Mesothelial cell of epicardium (in vitro differentiated cells): Measurements from ENCODE around the gene DNAAF3. TPM values are rescaled to one million over a fixed set of nuclear protein-coding genes. Genes with fewer than 3 reads are reported as not detected.
"Not testable (repeated sequence)": the region's sequence is repeated elsewhere in the genome, so short reads cannot be mapped to it uniquely, and the experiment has no call there.

Source experiments
- DNase-seq, 2 experiments: peaks; one replicate each; pipeline ENCODE4 v3.0.0; 2021; ENCODE audit warnings: low spot score in 2 of 2; ENCODE audit not compliant: unreplicated experiment in 2 of 2
- H3K27ac Mint-ChIP-seq: 2 replicates; pipeline ENCODE4 v1.8.0; 2021; ENCODE audit warnings: mixed read lengths
- H3K27me3 Mint-ChIP-seq: 2 replicates; pipeline ENCODE4 v1.8.0; 2021; ENCODE audit warnings: low read depth, mixed read lengths
- H3K36me3 Mint-ChIP-seq: 2 replicates; pipeline ENCODE4 v1.8.0; 2021; ENCODE audit warnings: mixed read lengths
- H3K4me1 Mint-ChIP-seq: 2 replicates; pipeline ENCODE4 v1.8.0; 2021; ENCODE audit warnings: mixed read lengths
- H3K4me3 Mint-ChIP-seq: 2 replicates; pipeline ENCODE4 v1.8.0; 2021; ENCODE audit warnings: mild to moderate bottlenecking, moderate library complexity, mixed read lengths
- H3K9me3 Mint-ChIP-seq: 2 replicates; pipeline ENCODE4 v1.8.0; 2021; ENCODE audit warnings: mixed read lengths
- total RNA-seq: library from RNA; stranded (reverse); gene quantifications from 3 replicates; pipeline ENCODE4 v1.2.1, GENCODE V29; 2021
- TF ChIP-seq, protein P1 (sequence below): fragments of 200-600 bp; sonication (generic); IDR thresholded peaks from one replicate; pipeline ENCODE4 v1.5.0; 2021; ENCODE audit warnings: antibody characterized with exemption; ENCODE audit not compliant: unreplicated experiment

Gene DNAAF3
- total RNA-seq, 1 donor from 2014 or later: 4.4 TPM

GRCh38 chr19:55158423-55158822 is 8.0 kb downstream of the DNAAF3 start:
- Mint-ChIP-seq H3K27me3 (peaks cover 72% of the 10 kb centered on the region), H3K36me3 (no peaks in the 10 kb centered on the region), H3K27ac (no peak overlapping the region), H3K4me1 (peaks cover 15% of the 10 kb centered on the region), H3K9me3 (no peaks in the 10 kb centered on the region), H3K4me3 (no peak overlapping the region)
- no peak for DNase-seq
- TF ChIP-seq, protein P1, sequence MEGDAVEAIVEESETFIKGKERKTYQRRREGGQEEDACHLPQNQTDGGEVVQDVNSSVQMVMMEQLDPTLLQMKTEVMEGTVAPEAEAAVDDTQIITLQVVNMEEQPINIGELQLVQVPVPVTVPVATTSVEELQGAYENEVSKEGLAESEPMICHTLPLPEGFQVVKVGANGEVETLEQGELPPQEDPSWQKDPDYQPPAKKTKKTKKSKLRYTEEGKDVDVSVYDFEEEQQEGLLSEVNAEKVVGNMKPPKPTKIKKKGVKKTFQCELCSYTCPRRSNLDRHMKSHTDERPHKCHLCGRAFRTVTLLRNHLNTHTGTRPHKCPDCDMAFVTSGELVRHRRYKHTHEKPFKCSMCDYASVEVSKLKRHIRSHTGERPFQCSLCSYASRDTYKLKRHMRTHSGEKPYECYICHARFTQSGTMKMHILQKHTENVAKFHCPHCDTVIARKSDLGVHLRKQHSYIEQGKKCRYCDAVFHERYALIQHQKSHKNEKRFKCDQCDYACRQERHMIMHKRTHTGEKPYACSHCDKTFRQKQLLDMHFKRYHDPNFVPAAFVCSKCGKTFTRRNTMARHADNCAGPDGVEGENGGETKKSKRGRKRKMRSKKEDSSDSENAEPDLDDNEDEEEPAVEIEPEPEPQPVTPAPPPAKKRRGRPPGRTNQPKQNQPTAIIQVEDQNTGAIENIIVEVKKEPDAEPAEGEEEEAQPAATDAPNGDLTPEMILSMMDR: no peak

GRCh38 chr19:55157064-55157908 is 9.1 kb downstream of the DNAAF3 start, which contains the start of gene TNNI3:
Gene TNNI3, minus strand, starts transcription at chr19:55157732. Its CDS starts 143 bp downstream, at chr19:55157589.
- H3K4me3 Mint-ChIP-seq: peak within 1 kb of the TSS; percentile 67
- DNase-seq: no peak
- H3K4me1 Mint-ChIP-seq: peaks cover 15% of the 10 kb centered on the region
- H3K36me3 Mint-ChIP-seq: no peaks in the 10 kb centered on the region
- peaks cover under 1% of the 10 kb centered on the region for H3K9me3 Mint-ChIP-seq
- TF ChIP-seq, protein P1: no peak
- H3K27me3 Mint-ChIP-seq: peaks cover 68% of the 10 kb centered on the region
- peak within 1 kb of the TSS; percentile 47 for H3K27ac Mint-ChIP-seq

DNA sequence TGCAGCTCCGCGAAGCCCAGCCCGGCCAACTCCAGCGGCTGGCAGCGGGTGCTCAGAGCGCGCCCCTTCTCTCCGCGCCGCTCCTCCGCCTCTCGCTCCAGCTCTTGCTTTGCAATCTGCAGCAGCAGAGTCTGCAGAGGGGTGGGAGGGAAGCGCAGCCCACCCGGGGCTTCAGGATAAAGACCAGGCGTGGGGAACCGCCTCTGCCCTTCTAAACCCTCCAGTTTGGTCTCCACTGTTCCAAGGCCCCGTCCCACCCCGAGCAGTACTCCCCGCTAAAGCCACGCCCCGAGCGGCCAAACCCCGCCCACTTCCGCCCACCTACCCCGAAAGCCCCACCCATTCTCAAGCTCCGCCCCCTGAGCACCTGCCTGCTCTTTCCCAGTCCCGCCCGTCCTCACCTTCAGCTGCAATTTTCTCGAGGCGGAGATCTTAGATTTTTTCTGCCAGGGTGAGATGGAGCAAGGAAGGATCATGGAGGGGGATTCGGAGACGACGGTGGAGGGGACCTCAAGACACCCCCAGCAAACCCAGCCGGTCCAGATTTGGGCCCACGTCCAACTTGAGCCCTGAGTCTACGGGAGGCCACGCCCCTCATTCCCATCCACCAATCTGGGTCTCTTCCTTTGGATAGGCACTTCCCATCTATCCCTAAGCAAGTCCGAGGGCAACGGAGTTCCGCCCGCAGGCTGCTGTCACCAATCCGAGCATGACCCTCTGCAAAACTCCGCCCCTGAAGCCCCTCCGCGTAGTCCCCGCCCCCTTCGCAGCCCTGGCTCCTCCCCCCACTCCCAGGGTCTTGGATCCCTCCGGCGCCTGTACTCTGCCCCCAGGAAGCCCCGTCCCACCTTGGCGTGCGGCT is 10.0 kb downstream of the DNAAF3 start:
- peaks cover 6% of the 10 kb centered on the region for H3K9me3 Mint-ChIP-seq
- DNase-seq: peak; percentile 66 to 85
- peak overlapping the region; percentile 47 for H3K27ac Mint-ChIP-seq
- H3K4me1 Mint-ChIP-seq: peaks cover 17% of the 10 kb centered on the region
- peaks cover 65% of the 10 kb centered on the region for H3K27me3 Mint-ChIP-seq
- TF ChIP-seq, protein P1: no peak
- H3K4me3 Mint-ChIP-seq: peak overlapping the region; percentile 67
- H3K36me3 Mint-ChIP-seq: no peaks in the 10 kb centered on the region

DNA sequence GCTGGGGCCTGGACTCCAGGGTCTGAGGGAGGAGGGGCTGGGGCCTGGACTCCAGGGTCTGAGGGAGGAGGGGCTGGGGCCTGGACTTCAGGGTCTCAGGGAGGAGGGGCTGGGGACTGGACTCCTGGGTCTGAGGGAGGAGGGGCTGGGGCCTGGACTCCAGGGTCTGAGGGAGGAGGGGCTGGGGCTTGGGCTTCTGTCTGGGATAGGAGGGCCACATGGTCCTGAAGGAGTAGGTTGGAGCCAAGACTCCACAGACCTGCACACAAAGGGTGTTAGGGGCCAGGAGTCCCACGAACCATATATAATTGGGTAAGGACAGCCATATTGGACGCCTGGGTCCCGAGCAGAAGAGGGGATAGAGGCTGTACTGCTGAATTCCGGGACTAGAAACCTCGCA is 10.6 kb downstream of the DNAAF3 start:
- peak overlapping the region; percentile 67 for H3K4me3 Mint-ChIP-seq
- peaks cover 20% of the 10 kb centered on the region for H3K4me1 Mint-ChIP-seq
- H3K9me3 Mint-ChIP-seq, H3K36me3 Mint-ChIP-seq, DNase-seq, H3K27ac Mint-ChIP-seq: not testable (repeated sequence)
- H3K27me3 Mint-ChIP-seq: peaks cover 63% of the 10 kb centered on the region

DNA sequence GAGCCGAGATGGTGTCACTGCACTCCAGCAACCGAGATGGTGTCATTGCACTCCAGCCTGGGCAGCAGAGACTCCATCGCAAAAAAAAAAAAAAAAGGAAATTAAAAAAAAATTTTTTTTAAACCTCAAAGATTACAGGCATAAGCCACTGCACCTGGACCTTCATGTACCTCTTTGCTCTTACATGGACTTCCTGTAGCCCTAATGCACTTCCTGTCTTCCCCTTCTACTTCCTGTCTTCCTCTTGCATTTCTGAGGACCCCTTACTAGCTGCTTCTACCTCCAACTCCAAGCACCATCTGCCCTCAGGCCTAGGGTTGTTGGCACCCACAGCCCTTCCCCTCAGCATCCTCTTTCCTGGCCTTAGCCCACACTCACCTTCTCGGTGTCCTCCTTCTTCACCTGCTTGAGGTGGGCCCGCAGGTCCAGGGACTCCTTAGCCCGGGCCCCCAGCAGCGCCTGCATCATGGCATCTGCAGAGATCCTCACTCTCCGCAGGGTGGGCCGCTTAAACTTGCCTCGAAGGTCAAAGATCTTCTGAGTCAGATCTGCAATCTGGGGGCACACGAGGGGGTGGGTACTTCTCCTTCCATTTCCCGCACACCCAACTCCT is 12.7 kb downstream of the DNAAF3 start:
- H3K27ac Mint-ChIP-seq: no peak overlapping the region
- no peak for DNase-seq
- no peak overlapping the region for H3K4me3 Mint-ChIP-seq
- H3K36me3 Mint-ChIP-seq: no peaks in the 10 kb centered on the region
- TF ChIP-seq, protein P1: no peak
- H3K9me3 Mint-ChIP-seq: peaks cover 6% of the 10 kb centered on the region
- H3K27me3 Mint-ChIP-seq: peaks cover 64% of the 10 kb centered on the region
- H3K4me1 Mint-ChIP-seq: peaks cover 30% of the 10 kb centered on the region
